ENCODE measurements around the gene MAST2.

DNA sequence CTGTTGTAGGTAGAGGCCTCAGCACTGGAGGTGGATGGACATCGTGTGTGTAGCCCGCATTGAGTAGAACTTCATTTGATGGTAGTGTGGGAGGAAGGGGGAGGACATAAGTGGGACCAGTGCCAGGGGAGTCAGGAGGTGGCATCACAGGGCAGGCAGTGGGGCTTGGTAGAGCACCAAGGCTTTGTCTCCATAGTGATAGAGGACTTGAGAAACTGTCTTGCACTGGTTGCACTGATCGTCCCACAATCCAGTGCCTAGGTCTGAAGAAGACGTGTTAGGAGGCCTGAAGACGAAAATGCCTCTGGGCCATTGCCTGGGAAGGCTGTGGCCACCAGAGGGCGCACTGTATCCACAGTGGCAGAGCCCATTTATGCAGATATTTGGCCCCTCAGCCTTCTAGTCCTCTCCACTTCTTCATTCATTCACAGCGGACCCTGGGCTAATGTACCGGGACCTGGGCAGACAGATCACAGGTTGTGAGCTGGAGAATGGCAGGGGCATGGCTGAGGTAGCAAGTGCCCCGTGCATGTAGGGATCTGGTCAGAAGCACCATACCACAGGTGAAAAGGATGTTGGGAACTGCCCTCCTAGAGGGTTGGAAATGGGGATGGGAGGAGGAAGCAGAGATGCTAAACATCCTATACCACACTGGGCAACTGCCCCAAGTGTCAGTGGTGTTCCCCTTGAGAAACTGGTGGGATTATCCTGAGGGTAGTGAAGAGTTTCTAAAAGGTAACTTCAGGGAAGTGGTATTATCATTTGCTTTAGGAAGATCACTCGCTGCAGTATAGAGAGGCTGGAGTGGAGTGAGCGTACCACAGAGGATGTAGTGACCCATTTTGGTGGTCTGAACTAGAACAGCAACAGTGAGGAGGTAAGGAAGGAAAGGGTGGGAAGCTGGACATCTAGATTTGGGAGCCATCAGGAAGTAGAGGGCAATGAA is 233.8 kb downstream of the MAST2 start:
- TF ChIP-seq, protein P1, sequence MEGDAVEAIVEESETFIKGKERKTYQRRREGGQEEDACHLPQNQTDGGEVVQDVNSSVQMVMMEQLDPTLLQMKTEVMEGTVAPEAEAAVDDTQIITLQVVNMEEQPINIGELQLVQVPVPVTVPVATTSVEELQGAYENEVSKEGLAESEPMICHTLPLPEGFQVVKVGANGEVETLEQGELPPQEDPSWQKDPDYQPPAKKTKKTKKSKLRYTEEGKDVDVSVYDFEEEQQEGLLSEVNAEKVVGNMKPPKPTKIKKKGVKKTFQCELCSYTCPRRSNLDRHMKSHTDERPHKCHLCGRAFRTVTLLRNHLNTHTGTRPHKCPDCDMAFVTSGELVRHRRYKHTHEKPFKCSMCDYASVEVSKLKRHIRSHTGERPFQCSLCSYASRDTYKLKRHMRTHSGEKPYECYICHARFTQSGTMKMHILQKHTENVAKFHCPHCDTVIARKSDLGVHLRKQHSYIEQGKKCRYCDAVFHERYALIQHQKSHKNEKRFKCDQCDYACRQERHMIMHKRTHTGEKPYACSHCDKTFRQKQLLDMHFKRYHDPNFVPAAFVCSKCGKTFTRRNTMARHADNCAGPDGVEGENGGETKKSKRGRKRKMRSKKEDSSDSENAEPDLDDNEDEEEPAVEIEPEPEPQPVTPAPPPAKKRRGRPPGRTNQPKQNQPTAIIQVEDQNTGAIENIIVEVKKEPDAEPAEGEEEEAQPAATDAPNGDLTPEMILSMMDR (conservative IDR thresholded peaks at IDR 0.05) = peak; percentile 98
- no peak for TF ChIP-seq ZFX (IDR thresholded peaks at IDR 0.05)

Measured in C4-2B (cell line).